Adrenal gland (tissue), 5 donors: ENCODE data around the gene SP6.

Source experiments
- CTCF ChIP-seq, 6 experiments: fragments of 450-650 bp in 4 of 6; fragments of 200-600 bp in 2 of 6; sonication (generic) in 1 of 6; IDR thresholded peaks; 1 replicate in 5 of 6; 2 replicates in 1 of 6; pipeline versions ENCODE4 v1.5.1 to v1.8.0; 2016 to 2021; ENCODE audit warnings: antibody characterized with exemption in 6 of 6, mild to moderate bottlenecking in 2 of 6, moderate library complexity in 1 of 6
- POLR2A ChIP-seq, 2 donors: fragments of 450-650 bp; IDR thresholded peaks; one replicate each; pipeline ENCODE4 v1.6.1; 2017; ENCODE audit warnings: antibody characterized with exemption in 2 of 2, mild to moderate bottlenecking in 2 of 2, moderate library complexity in 1 of 2
- donor health status: DM: no; HTN: no; CAD: no.

- TF ChIP-seq CTCF (IDR thresholded peaks at IDR 0.05) (no peak), POLR2A (IDR thresholded peaks at IDR 0.05) (no peak)
These were observed 34.7 kb downstream of the SP6 start for GRCh38 chr17:47816111-47816735.
